ENCODE measurements around the gene CDCA4. TPM values are rescaled to one million over a fixed set of nuclear protein-coding genes. Genes with fewer than 3 reads are reported as not detected.

Gene CDCA4
- total and polyA plus RNA-seq, 2 donors (not counting 1 experiment from before 2014, with no cell fraction given), result 6.3 to 11.7 TPM

- CTCF ChIA-PET, result interaction anchor here (1.0 to 11.9 kb wide), 7 partner anchors 8 to 84 kb away, joined by 3 to 192 read pairs (median 5); no protein-coding TSS in a partner anchor
- 57% methylated on average over 16 of the region's 16 CpGs for WGBS (ENCODE audit: insufficient coverage)
- Histone ChIP-seq H3K9ac (ENCODE audit: low read length) (peak overlapping the region; percentile 72), H3K4me2 (replicated peaks; ENCODE audit: low read depth, low read length, poor library complexity, severe bottlenecking) (peak overlapping the region; percentile 97), H3K27me3 (replicated peaks in 1 of 4; ENCODE audit: control extremely low read depth in 1 of 4, control insufficient read depth in 3 of 4, insufficient read depth in 4 of 4, low read length in 3 of 4) (no peaks in the 10 kb centered on the region), H3K9me3 (ENCODE audit: control extremely low read depth in 1 of 3, control insufficient read depth in 2 of 3, insufficient read depth in 1 of 3, low read length in 2 of 3) (no peaks in the 10 kb centered on the region), H3K4me3 (ENCODE audit: control extremely low read depth in 1 of 5, extremely low read depth in 1 of 5, insufficient read depth in 1 of 5, low read depth in 2 of 5, low read length in 4 of 5) (peak overlapping the region in 4 of 5 experiments; percentile 8 to 100 (median 58)), H2AFZ (ENCODE audit: insufficient read depth, low read depth, low read length, poor library complexity, severe bottlenecking) (no peak overlapping the region), H3K4me1 (ENCODE audit: control insufficient read depth in 2 of 2, insufficient read depth in 2 of 2, low read length in 2 of 2) (peaks cover 57 to 66% of the 10 kb centered on the region in 2 donors), H3K36me3 (replicated peaks in 1 of 2; ENCODE audit: control extremely low read depth in 1 of 2, control insufficient read depth in 1 of 2, extremely low read depth in 1 of 2, insufficient read depth in 2 of 2, low read length in 1 of 2) (peaks cover 0 to 35% of the 10 kb centered on the region in 2 experiments), H4K20me1 (ENCODE audit: control insufficient read depth, insufficient read depth, low read length, poor library complexity, severe bottlenecking) (peaks cover 80% of the 10 kb centered on the region), H3K27ac (ENCODE audit: low read length in 2 of 2) (peak overlapping the region; percentile 74 to 98), H3K79me2 (ENCODE audit: control insufficient read depth, insufficient read depth, low read length) (peaks cover 81% of the 10 kb centered on the region)
- H3K4me1 Mint-ChIP-seq, result peaks cover 65% of the 10 kb centered on the region
- no peak for DNase-seq
- intact Hi-C loops (cut with micrococcal nuclease), result loop anchor here (1.0 to 10.0 kb wide), 2 partner anchors 26 to 425 kb away; partner anchors contain the start of gene CRIP1
- POLR2A ChIA-PET, result interaction anchor here (0.5 to 1.7 kb wide), 5 partner anchors 11 to 307 kb away, joined by 3 to 9 read pairs (median 4); partner anchors contain the start of gene SIVA1
- H3K9me3 Mint-ChIP-seq (ENCODE audit: insufficient read depth), result no peaks in the 10 kb centered on the region
- no peak for ATAC-seq (ENCODE audit: low read depth)
- H3K27ac Mint-ChIP-seq, result peak overlapping the region; percentile 96
- H3K27me3 Mint-ChIP-seq, result no peaks in the 10 kb centered on the region
- TF ChIP-seq EZH2 (IDR thresholded peaks at IDR 0.05; ENCODE audit: borderline replicate concordance, insufficient read depth, low read depth, low read length, poor library complexity, severe bottlenecking), result no peak
- TF ChIP-seq, protein P1, sequence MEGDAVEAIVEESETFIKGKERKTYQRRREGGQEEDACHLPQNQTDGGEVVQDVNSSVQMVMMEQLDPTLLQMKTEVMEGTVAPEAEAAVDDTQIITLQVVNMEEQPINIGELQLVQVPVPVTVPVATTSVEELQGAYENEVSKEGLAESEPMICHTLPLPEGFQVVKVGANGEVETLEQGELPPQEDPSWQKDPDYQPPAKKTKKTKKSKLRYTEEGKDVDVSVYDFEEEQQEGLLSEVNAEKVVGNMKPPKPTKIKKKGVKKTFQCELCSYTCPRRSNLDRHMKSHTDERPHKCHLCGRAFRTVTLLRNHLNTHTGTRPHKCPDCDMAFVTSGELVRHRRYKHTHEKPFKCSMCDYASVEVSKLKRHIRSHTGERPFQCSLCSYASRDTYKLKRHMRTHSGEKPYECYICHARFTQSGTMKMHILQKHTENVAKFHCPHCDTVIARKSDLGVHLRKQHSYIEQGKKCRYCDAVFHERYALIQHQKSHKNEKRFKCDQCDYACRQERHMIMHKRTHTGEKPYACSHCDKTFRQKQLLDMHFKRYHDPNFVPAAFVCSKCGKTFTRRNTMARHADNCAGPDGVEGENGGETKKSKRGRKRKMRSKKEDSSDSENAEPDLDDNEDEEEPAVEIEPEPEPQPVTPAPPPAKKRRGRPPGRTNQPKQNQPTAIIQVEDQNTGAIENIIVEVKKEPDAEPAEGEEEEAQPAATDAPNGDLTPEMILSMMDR (IDR thresholded peaks at IDR 0.05), result no peak
- peak overlapping the region; percentile 90 for H3K4me3 Mint-ChIP-seq
These were observed 39.2 kb upstream of the CDCA4 start for GRCh38 chr14:105059925-105060565.
